Astrocyte (in vitro differentiated cells and primary cell): ENCODE results near the gene HNF1B.

Experiments used
- EZH2 ChIP-seq: IDR thresholded peaks from 2 replicates; pipeline ENCODE4 v1.6.1; 2012; ENCODE audit warnings: mild to moderate bottlenecking, low read length, inconsistent platforms; ENCODE audit not compliant: insufficient read depth
- TF ChIP-seq, protein P1 (sequence below): IDR thresholded peaks from 2 replicates; pipeline ENCODE4 v1.5.1; 2011; ENCODE audit warnings: low read depth, mild to moderate bottlenecking, inconsistent platforms, low read length, moderate library complexity; ENCODE audit not compliant: insufficient read depth

- TF ChIP-seq, protein P1, sequence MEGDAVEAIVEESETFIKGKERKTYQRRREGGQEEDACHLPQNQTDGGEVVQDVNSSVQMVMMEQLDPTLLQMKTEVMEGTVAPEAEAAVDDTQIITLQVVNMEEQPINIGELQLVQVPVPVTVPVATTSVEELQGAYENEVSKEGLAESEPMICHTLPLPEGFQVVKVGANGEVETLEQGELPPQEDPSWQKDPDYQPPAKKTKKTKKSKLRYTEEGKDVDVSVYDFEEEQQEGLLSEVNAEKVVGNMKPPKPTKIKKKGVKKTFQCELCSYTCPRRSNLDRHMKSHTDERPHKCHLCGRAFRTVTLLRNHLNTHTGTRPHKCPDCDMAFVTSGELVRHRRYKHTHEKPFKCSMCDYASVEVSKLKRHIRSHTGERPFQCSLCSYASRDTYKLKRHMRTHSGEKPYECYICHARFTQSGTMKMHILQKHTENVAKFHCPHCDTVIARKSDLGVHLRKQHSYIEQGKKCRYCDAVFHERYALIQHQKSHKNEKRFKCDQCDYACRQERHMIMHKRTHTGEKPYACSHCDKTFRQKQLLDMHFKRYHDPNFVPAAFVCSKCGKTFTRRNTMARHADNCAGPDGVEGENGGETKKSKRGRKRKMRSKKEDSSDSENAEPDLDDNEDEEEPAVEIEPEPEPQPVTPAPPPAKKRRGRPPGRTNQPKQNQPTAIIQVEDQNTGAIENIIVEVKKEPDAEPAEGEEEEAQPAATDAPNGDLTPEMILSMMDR = no peak
- TF ChIP-seq EZH2 = no peak
These were observed 13.8 kb downstream of the HNF1B start for GRCh38 chr17:37731056-37731455.
